ENCODE measurements around the gene HHAT. TPM values are rescaled to one million over a fixed set of nuclear protein-coding genes. Genes with fewer than 3 reads are reported as not detected.

Gene HHAT
- polyA plus RNA-seq, 1 donor: 15.2 TPM

DNA sequence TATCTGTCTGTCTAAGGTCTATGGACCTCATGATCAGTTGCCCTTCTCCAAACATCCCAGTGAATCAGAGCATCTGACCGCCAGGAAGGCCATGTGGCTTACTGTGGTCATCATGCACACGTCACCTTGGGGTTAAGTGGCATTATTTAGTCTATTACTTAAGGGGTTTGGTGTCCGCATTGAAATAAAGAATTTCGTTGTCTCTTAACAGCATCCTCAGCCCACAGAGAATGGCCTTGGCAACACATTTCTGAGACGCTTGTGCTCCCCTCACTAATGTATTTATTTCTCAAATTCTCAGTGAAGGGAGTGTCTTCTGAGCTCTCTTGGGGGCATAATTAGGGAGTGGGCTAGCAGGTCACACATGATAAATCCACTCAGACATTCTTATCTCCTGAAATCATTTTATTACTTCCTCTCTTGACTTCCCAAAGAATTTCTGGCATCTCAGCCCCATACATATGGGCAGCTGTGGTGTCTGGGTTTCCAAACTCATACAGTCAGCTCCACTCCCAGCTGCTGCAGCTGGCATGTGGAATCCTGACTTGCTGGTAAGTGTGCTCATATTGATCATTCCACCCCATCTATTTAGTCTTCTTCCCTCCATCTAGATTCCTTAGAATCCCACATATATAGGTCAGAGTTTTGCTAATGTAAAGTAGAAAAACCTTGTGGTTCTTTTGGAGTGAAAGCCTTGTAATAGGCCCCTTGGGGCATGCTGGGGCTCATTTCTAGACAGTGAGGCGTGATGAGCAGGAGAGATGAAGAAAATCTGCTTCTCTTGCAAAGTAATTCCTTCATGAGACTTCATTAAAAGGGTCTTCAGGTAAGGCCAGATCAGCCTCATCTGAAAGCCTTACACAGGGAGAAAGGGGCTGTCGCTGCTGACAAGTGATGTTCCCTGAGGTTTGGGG is 110.5 kb downstream of the HHAT start:
- peak; percentile 8 for DNase-seq

GRCh38 chr1:210440081-210440480 is 111.4 kb downstream of the HHAT start:
- DNase-seq: no peak

DNA sequence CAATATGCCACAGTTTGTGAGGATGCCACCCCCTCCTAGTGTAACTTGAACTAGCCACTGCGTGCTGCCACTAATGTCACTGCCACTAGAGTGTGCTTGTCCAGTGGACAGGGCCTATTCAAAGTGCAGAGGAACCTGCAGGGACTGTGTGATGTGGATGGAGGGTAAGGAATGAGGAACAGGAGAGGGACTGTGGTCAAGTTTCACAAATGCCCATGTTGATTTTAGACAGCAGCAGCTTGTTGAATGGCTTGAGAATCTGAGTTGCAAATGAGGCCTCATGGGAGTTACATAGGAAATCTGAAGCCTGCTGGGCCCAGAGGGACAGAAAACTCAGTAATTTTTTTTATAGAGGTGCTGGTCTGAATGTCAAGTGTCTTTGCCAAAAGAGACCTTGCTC is 112.3 kb downstream of the HHAT start:
- no peak for DNase-seq

GRCh38 chr1:210445485-210445884 is 116.8 kb downstream of the HHAT start:
- no peak for DNase-seq

DNA sequence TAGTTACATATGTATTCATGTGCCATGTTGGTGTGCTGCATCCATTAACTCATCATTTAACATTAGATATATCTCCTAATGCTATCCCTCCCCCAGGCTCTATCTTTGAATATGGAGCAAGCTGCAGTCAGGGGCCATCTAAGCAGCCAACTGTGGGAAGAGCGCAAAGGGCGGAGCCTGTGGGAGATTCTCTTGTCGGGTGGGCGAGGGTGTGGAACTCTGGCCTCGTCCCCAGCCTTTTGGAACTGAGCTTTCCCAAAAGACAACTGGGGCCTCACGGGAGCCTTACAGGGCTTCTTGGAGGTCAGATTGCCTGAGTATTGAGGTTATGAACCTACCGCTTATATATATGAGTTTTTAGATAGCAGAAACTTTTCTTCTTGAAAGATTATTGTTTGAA is 117.2 kb downstream of the HHAT start:
- no peak for DNase-seq

DNA sequence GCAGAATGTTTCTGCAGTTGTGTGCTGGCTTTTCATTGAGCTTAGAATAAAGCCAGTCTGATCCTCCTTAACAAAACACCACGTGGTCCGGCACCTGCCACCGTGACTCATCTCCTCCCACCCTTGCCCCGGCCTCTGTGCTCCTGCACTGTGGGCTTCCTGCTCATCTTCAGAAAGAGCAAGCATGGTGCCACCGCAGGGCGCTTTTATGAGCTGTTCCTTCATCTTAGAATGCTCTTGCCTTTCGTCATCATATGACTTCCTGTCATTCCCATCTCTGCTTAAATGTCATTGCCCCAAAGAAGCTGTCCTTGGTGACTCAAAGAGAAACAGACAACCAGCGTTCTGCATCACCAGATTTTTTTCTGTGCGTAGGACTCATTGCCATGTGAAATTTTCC is 117.8 kb downstream of the HHAT start:
- no peak for DNase-seq

GRCh38 chr1:210447456-210448057 is 118.9 kb downstream of the HHAT start:
- DNase-seq: no peak

GRCh38 chr1:210448297-210448892 is 119.7 kb downstream of the HHAT start:
- peak; percentile 50 for DNase-seq

GRCh38 chr1:210455840-210456603 is 127.3 kb downstream of the HHAT start:
- no peak for DNase-seq

- DNase-seq: no peak
Observed at GRCh38 chr1:210456731-210457255, 128.1 kb downstream of the HHAT start.

DNA sequence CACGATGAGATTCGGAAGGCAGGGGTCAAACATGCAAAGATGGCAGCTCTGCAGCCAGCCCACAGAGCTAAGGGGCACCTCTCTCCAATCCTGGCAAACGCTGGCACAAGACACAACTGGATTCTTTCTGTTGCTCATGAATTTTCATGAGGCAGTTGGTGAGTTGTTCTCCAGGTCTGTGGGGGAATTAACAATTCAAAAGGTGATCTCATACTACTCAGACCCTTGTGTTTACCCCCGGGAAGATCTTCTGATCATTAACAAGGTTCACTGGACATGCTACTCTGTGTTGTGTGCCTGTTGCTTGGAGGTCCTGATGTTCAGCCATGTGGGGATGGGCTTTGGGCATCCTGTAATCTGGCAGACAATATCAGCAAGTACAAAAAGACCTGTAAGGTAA is 128.9 kb downstream of the HHAT start:
- peak; percentile 8 for DNase-seq

- peak; percentile 6 for DNase-seq
Observed at GRCh38 chr1:210464519-210465039, 135.9 kb downstream of the HHAT start.

DNA sequence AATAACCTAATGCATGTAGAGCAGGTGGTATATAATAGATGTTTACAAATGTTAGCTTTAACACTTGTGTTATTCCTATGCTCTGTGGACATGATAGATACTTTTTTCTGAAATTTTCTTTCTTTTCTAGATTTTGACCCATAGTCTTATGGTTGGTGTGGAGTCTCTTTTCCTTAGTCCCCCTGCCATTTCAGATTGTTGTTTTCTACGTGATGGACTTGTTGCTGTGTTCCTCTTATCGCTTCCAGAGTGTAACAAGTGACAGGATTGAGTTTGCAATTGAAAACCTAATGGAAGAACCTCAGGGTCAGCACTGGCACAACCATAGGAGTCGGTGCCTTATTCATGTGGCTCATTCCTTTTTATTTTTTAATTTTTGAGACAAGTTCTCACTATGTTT is 136.4 kb downstream of the HHAT start:
- DNase-seq: no peak

- DNase-seq: no peak
Observed at GRCh38 chr1:210467440-210468043, 138.8 kb downstream of the HHAT start.

DNA sequence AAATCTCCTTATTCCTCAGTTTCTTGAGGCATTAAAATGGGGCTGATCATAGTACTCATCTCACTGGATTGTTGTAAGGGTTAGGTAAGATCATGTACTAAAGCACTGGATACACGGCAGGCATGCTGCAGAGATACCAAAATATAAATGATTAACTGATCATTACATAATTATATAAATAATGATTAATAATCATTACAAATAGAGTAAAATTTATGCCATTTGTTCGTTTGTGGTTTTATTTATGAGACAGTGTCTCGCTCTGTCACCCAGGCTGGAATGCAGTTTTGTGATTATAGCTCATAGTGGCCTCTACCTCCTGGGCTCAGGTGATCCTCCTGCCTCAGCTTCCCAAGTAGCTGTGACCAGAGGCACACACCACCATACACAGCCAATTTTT is 140.7 kb downstream of the HHAT start:
- DNase-seq: no peak

DNA sequence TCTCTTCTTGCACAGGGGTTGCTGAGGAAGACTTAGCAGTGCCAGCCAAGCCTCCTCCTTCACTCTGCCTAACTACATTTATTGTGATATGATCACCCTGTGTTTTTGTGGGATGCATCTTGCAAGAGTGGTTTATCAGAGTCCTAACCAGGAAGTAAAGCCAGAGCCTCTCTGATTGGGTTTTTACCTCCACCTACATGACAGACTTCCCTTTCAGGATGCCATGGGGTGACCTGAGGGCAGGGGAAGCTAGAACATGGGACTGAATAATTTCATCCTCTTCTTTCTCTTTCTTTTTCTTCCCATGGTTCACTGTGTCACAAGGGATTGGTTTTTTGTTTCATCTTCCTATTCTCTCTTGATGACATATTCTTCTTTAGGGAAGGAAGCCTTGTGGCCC is 146.6 kb downstream of the HHAT start:
- no peak for DNase-seq

- no peak for DNase-seq
Observed at GRCh38 chr1:210475806-210476205, 147.1 kb downstream of the HHAT start.

DNA sequence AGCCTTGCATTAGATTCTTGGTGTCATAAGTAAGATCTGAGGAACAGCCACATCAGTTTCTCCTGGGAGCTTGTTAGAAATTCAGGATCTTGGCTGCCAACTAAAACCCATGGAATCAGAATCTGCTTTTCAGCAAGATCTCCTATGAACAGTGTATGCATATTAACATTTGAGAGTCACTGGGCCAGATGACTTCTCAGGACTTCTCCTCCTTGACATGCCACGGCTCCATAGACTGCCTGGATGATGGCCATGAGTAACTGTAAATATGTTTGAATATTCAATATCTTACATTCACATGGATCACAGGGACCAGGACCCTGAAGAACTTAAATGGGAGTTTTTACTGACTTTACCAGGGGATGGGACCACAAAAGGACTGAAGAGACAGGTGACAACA is 148.0 kb downstream of the HHAT start:
- no peak for DNase-seq

- DNase-seq: no peak
Observed at GRCh38 chr1:210477328-210477924, 148.7 kb downstream of the HHAT start.

GRCh38 chr1:210478820-210479219 is 150.1 kb downstream of the HHAT start:
- no peak for DNase-seq

DNA sequence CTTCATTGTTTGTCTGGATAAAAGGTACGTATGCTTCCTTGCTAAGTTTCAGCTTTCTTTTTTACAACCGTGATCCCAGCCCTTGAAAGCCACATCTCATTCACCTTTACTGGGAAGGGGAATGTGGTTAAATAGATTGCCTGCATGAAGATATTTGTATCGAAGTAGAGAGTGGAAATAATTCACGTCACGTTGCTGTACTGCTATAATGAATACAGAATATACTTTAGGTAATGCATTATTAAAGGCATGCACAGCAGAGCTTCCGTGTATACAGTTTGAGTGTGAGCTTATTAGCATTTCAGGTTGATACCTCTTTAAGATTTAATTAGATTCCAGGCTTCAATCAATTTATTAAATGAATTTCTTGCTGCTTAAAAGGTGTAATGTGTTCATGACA is 153.8 kb downstream of the HHAT start:
- no peak for DNase-seq
